KBM-7 (cell line): ENCODE results near the gene MYH14.
"Not testable (repeated sequence)": the region's sequence is repeated elsewhere in the genome, so short reads cannot be mapped to it uniquely, and the experiment has no call there.

Experiments
- DNase-seq: peaks from one replicate; pipeline ENCODE4 v3.0.0-alpha.2; 2015
- in situ Hi-C: fragments of 300-500 bp; cut with MboI; formaldehyde crosslinking; loops from 2 replicates; pipeline ENCODE4 v1.14.3; 2020; ENCODE audit warnings: low sequenced_read_pairs, low pct_unique_long_range_greater_than_20kb, mixed read lengths

The MYH14 gene

DNA sequence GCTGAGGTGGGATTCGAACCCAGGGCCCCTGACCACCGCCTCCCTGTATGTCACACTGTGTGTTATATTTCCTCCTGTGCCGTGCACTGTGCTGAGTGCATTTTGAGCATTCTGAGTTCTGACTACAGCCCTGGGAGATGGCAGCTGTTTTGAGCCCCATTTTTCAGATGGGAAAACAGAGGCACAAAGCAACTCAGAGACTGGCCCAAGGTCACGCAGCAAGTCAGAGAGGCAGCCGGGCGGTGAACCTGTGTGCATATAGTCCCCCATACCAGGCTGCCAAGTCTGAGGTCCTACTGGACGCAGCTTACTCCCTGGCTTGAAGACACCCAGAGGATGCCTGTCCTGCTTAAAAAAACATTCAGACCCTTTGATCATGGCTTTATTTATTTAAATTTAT is 17.7 kb downstream of the MYH14 start:
- DNase-seq, result no peak
- in situ Hi-C loops, result no loop called here

DNA sequence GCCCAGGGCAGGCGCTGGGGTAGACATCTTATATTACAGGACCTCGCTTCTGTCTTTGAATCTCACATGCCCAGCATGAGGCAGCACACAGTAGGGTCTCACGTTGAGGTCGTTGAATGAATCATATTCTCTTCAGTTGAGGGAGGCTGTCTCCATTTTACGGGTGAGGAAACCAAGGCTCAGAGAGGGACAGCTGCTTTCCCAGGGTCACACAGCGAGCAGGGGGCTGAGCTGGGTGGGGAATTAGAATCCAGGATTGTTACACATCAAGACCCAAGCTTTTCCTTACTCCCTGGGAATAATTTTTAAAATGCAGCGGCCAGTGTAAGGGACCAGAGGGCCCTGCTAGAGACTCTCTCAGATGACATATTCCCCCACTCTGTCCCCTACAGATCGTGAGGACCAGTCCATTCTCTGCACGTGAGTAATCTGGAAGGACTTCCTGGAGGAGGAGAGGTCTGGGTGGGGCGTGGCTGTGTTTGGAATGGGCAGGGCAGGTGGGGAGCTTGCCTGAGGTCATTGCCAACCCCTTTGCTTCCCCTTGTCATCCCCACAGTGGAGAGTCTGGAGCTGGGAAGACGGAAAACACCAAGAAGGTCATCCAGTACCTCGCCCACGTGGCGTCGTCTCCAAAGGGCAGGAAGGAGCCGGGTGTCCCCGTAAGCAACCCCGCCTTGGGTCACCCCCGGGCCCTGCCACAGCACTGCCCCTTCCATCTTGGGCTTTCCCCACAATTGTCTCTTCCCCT is 19.4 kb downstream of the MYH14 start:
- in situ Hi-C loops, result no loop called here
- no peak for DNase-seq

DNA sequence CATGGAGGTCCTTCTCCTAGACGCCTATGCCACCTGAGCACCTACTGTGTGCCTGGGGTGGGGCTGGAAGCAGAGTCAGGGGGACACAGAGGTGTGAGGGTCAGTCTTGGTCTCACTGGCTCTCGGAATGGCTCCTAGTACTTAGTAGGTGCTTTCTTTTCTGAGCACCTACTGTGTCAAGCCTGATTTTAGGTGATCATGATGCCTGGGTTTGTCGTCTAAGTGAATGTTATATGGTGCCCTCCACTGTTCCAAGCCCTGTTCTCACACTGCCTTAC is 20.0 kb downstream of the MYH14 start:
- DNase-seq, result no peak
- in situ Hi-C loops, result no loop called here

DNA sequence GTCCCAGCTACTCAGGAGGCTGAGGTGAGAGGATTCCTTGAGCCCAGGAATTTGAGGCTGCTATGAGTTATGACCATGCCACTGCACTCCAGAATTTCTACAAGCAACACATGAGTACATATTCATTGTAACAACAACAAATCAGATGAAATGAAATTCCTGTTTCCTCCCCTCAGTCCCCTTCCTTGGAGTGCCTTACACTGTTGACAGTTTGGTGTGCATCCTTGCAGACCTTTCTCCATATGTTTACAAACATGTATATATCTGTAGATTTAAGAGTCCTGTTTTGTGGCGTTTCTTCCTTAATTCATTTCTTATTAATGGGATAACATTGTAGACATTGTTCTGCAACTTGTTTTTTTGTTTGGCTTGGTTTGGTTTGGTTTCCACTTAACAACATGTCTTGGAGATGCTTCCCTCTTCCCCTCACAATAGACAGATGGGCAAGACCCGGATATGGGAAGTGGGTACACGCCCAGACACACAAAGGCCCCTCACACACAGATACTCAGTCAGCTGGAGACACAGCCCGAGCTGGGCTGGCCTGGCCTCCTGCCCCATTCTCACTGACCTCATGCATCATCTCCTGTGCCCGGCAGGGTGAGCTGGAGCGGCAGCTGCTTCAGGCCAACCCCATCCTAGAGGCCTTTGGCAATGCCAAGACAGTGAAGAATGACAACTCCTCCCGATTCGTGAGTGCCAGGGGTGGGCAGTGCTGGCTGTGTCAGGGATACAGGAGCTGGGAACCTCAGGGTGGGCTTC is 21.7 kb downstream of the MYH14 start:
- no peak for DNase-seq
- in situ Hi-C loops, result no loop called here

DNA sequence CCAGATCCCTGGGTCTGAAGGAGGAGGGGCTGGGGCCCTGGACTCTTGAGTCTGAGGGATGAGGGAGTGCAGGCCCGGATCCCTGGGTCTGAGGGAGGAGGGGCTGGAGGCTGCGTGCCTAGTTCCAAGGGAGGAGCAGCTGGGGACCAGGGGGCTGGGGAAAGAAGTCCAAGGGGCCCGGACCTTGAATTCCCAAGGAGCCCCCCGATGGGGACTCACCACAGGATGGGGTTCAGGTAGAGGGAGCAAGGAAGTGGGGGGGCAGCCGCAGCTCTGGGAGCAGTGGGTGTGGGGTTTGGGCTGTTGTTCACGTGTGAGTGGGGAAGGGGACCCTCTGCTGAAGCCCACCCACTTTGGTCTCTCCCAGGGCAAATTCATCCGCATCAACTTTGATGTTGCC is 23.1 kb downstream of the MYH14 start:
- in situ Hi-C loops, result no loop called here
- no peak for DNase-seq

GRCh38 chr19:50228153-50228552 is 24.7 kb downstream of the MYH14 start:
- DNase-seq, in situ Hi-C loops: not testable (repeated sequence)

DNA sequence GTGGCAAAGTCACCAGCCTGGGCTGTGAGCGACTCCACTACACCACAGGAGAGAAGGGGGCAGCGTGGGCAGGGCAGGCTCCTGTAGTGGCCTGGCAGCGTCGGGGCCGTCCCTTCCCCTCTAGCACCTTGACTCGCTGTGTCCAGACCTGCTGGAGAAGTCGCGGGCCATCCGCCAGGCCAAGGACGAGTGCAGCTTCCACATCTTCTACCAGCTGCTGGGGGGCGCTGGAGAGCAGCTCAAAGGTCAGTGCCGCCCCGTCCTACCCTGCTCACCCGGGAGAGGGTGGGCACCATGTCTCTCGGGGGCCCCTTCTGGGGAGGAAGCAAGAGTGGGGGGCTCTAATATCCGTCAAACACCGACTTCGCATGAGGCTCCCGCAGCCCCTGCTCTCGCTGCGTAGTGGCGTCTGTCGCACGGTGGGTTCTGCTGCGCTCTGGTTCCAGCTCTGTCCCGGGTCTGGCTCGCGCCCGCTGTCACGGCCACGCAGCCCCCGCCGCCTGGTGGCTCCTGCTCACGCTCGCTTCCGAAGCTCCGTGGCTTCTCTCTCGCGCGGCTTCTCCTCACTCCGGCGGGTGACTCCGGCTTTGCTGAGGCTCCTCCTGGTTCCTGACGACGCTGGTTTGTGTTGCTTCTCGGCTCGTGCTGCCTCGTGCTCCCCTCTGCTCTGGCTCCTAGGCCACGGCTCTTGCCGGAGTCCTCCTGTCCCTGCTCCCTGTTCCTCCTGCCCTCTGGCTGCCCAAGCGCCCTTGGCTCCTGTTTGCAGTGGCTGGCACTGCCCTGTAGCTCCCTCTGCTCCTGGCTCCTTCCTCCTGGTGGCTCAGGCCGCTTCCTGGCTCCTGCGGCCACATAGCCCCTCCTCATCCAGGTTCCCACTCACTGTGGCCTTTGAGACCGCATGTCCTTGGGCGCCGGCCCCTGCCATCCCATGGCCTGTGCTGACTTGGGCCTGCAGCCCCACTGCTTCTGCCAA is 27.2 kb downstream of the MYH14 start:
- DNase-seq, result no peak
- in situ Hi-C loops, result no loop called here

DNA sequence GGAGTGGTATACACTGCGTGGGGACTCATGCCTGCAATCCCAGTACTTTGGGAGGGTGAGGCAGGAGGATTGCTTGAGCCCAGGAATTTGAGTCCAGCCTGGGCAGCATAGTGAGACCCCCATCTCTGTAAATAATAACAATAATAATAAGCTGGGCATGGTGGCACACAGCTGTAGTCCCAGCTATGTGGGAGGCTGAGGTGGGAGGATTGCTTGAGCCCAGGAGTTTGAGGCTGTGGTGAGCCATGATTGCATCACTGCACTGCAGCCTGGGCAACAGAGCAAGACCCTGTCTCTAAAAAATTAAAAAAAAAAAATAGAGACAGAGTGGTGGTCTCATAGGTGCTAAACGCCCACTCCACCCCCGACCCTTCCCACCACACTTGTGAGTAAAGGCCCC is 28.0 kb downstream of the MYH14 start:
- in situ Hi-C loops, result not testable (repeated sequence)

DNA sequence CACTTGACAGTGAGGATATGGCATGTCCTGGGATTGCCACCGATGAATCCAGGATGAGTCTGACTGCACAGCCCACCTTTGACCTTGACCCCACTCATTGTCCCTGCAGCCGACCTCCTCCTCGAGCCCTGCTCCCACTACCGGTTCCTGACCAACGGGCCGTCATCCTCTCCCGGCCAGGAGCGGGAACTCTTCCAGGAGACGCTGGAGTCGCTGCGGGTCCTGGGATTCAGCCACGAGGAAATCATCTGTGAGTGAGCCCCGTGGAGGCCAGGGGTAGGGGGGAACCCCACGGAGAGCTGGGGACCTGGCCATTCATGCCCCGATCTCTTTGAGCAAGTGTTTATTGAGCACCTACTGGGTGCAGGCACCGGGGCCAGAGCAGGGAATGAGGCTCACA is 28.4 kb downstream of the MYH14 start:
- in situ Hi-C loops, result no loop called here
- no peak for DNase-seq

More for the DNA sequence above, 28.0 kb downstream of the MYH14 start:
- DNase-seq, result not testable (repeated sequence)

DNA sequence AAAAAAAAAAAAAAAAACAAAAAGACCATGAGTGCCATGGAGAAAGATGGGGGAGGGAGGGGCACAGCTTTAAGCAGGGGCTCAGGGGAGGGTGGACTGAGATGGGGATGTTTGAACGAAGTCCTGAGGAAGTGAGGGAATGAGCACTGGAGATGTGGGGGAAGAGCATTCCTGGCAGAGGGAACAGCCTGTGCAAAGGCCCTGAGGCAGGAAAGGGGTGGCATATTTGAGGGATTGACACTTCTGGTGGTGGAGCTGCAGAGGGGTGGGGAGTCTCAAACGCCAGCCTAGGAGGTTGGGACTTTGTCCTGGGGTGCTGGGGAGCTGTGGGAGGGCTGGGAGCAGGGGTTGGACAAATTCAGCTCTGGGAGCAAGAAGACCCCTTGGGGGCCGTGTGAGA is 29.2 kb downstream of the MYH14 start:
- DNase-seq, result no peak
- in situ Hi-C loops, result no loop called here

GRCh38 chr19:50233308-50233910 is 30.0 kb downstream of the MYH14 start:
- no peak for DNase-seq
- in situ Hi-C loops, result no loop called here

DNA sequence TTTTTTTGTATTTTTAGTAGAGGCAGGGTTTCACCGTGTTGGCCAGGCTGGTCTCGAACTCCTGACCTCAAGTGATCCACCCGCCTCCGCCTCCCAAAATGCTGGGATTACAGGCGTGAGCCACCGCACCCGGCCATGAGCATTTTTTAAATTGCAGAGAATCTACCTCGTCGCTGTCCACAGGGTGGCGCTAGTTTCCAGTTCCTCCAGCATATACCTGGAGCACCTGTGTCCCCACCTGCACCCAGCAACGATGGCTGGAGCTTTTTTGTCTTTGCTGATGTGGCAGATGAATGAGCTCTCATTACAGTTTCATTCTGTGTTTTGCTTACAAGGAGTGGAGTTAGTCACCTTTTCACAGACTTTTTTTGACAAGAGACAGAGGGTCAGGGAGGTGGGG is 34.1 kb downstream of the MYH14 start:
- in situ Hi-C loops, DNase-seq: not testable (repeated sequence)

- no peak for DNase-seq
- in situ Hi-C loops, result no loop called here
Measured at GRCh38 chr19:50238043-50238442, 34.6 kb downstream of the MYH14 start.

- DNase-seq, result no peak
- in situ Hi-C loops, result no loop called here
Measured at GRCh38 chr19:50239921-50240590, 36.6 kb downstream of the MYH14 start.

- no peak for DNase-seq
- in situ Hi-C loops, result no loop called here
Measured at GRCh38 chr19:50242581-50242980, 39.2 kb downstream of the MYH14 start.

- in situ Hi-C loops, result no loop called here
- no peak for DNase-seq
Measured at GRCh38 chr19:50244695-50245094, 41.3 kb downstream of the MYH14 start.

DNA sequence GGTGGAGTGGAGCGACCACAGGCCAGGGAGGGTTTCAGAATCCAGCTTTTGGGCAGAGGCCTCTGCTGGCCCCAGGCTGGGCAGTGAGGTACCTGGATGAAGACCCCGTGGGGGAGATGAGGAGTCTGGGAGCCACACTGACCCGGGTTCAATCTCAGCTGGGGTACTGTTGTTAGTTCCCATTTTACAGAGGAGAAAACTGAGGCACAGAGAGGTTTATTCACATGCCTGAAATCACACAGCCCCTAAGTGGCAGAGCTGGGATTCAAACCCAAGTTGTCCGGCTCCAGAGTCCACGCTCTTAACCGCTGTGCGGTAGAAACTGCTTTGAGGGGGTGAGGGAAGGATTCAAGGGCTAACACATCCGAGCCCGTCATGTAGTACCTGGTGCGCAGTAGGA is 45.0 kb downstream of the MYH14 start:
- no peak for DNase-seq
- in situ Hi-C loops, result no loop called here

GRCh38 chr19:50248826-50249225 is 45.4 kb downstream of the MYH14 start:
- in situ Hi-C loops, result no loop called here
- no peak for DNase-seq

DNA sequence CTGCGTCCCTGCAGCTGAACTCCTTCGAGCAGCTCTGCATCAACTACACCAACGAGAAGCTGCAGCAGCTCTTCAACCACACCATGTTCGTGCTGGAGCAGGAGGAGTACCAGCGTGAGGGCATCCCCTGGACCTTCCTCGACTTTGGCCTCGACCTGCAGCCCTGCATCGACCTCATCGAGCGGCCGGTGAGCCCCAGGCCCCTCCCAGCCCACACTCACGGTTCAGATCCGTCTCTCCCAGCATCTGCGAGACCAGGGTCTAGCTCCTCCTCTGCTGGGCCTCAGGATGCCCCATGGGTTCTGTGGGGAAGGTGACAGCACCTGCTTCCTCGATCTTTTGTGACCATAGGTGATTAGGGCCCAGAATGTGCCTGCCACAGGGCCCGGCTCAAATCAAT is 46.2 kb downstream of the MYH14 start:
- in situ Hi-C loops, result no loop called here
- DNase-seq, result no peak
